K562 (cell line): ENCODE data around the gene SPDYE11. TPM values are rescaled to one million over a fixed set of nuclear protein-coding genes. Genes with fewer than 3 reads are reported as not detected.
A peak's percentile ranks its signal among the peaks of the same experiment; 100 is the strongest.

Experiments used
- ARID4B ChIP-seq: sonication (generic); formaldehyde crosslinking; IDR thresholded peaks from 2 replicates; pipeline ENCODE4 v1.8.0; 2022; ENCODE audit warnings: mild to moderate bottlenecking, missing genetic modification reagents
- BRD9 ChIP-seq: fragments of 450-650 bp; IDR thresholded peaks from 2 replicates; pipeline ENCODE4 v1.6.1; 2018; ENCODE audit warnings: low read depth; ENCODE audit not compliant: partially characterized antibody
- CC2D1A ChIP-seq: fragments of 450-650 bp; IDR thresholded peaks from 2 replicates; pipeline ENCODE4 v1.6.1; 2017; ENCODE audit warnings: mild to moderate bottlenecking
- E2F6 ChIP-seq, 2 experiments: IDR thresholded peaks; 2 replicates each; pipeline ENCODE4 v1.6.1; 2011; ENCODE audit warnings: borderline replicate concordance in 1 of 2, control low read depth in 1 of 2, low read depth in 1 of 2, low read length in 1 of 2, mild to moderate bottlenecking in 1 of 2, mixed read lengths in 1 of 2, moderate library complexity in 1 of 2; ENCODE audit not compliant: insufficient read depth in 1 of 2, insufficient read length in 1 of 2, poor library complexity in 1 of 2, severe bottlenecking in 1 of 2; ENCODE audit errors: extremely low read depth in 1 of 2
- EP400 ChIP-seq: fragments of 450-650 bp; IDR thresholded peaks from 2 replicates; pipeline ENCODE4 v1.6.1; 2017; ENCODE audit warnings: antibody characterized with exemption, mild to moderate bottlenecking, moderate library complexity
- ESRRA ChIP-seq: fragments of 450-650 bp; IDR thresholded peaks from 2 replicates; pipeline ENCODE4 v1.6.1; 2014; ENCODE audit warnings: low read depth, mild to moderate bottlenecking, moderate library complexity, borderline replicate concordance
- FOXP1 ChIP-seq: sonication (generic); formaldehyde crosslinking; IDR thresholded peaks from 2 replicates; pipeline ENCODE4 v1.8.0; 2022; ENCODE audit warnings: mild to moderate bottlenecking, missing genetic modification reagents
- MLLT1 ChIP-seq, 2 experiments: fragments of 450-650 bp; IDR thresholded peaks; 2 replicates each; pipeline ENCODE4 v1.6.1; 2016
- NR2C1 ChIP-seq, 2 experiments: fragments of 450-650 bp; IDR thresholded peaks; 2 replicates each; pipeline ENCODE4 v1.6.1; 2017; ENCODE audit warnings: mild to moderate bottlenecking in 2 of 2, antibody characterized with exemption in 1 of 2, inconsistent platforms in 1 of 2, missing compliant biosample characterization in 1 of 2, missing genetic modification characterization in 1 of 2
- NRF1 ChIP-seq, 2 experiments: fragments of 450-650 bp; IDR thresholded peaks in 1 of 2; conservative IDR thresholded peaks in 1 of 2; 2 replicates each; pipeline ENCODE4 v1.6.1; 2014; ENCODE audit warnings: mild to moderate bottlenecking in 2 of 2
- PRDM10 ChIP-seq: fragments of 450-650 bp; IDR thresholded peaks from 2 replicates; pipeline ENCODE4 v1.6.1; 2018; ENCODE audit not compliant: partially characterized antibody
- TAF7 ChIP-seq: fragments of 450-650 bp; IDR thresholded peaks from 2 replicates; pipeline ENCODE4 v1.6.1; 2016; ENCODE audit warnings: missing genetic modification characterization, missing compliant biosample characterization
- TCF7 ChIP-seq: sonication (generic); IDR thresholded peaks from 2 replicates; pipeline ENCODE4 v1.6.1; 2016; ENCODE audit warnings: antibody characterized with exemption, borderline replicate concordance
- TEAD1 ChIP-seq, 2 experiments: fragments of 450-650 bp in 1 of 2; sonication (generic) in 1 of 2; formaldehyde crosslinking; IDR thresholded peaks; 2 replicates each; pipeline versions ENCODE4 v1.4.0 to v1.8.0; 2020 to 2022; ENCODE audit warnings: mild to moderate bottlenecking in 2 of 2, missing genetic modification reagents in 1 of 2
- polyA plus RNA-seq, 8 experiments: library from polyadenylated mRNA; depleted of rRNA in 4 of 8; stranded (reverse) in 5 of 8; unstranded in 3 of 8; fragments of >200 nt; fragmentation: Nextera tagmentation in 2 of 8; fragmentation: Illumina TruSeq in 1 of 8; extraction: Ambion mirVana in 2 of 8; extraction: Trizol in 1 of 8; gene quantifications; 2 replicates each; pipeline versions ENCODE4 v1.2.1 to v1.2.3, GENCODE V29; 2011 to 2014; ENCODE audit warnings: inconsistent platforms in 1 of 8, missing spikeins in 1 of 8
- total RNA-seq, 7 experiments: library from RNA; depleted of rRNA in 6 of 7; stranded (reverse); fragments of >200 nt in 6 of 7; fragmentation: Illumina TruSeq in 2 of 7; extraction: Trizol in 2 of 7; gene quantifications; 2 replicates each; pipeline versions ENCODE4 v1.2.1 to v1.2.3, GENCODE V29; 2011 to 2021; ENCODE audit warnings: low replicate concordance in 1 of 7

SPDYE11 gene
- total and polyA plus RNA-seq, 9 of the 15 experiments (the other 6 are each of a cell fraction or from before 2014, with no cell fraction given), result 0.06 to 0.27 TPM; not detected in 7

- TF ChIP-seq TCF7 (0 out of 2 replicates have a peak, but pooled peaks have one; percentile 57), BRD9 (peak; percentile 48), TAF7 (tag) (peak; percentile 81), ARID4B (CRISPR knock-in tag) (0 out of 2 replicates have a peak, but pooled peaks have one; percentile 32), ESRRA (peak; percentile 60; the same call in 1 of the 2 replicates), TEAD1 (CRISPR knock-in tag; IDR thresholded peaks at IDR 0.05) (peak in 1 of 2 experiments; percentile 30; a peak in 1 of 4 replicates), E2F6 (IDR thresholded peaks at IDR 0.05; ENCODE audit: borderline replicate concordance in 1 of 2, extremely low read depth in 1 of 2, insufficient read depth in 1 of 2, insufficient read length in 1 of 2, low read depth in 1 of 2, low read length in 1 of 2, poor library complexity in 1 of 2, severe bottlenecking in 1 of 2) (peak in 1 of 2 experiments; percentile 45), EP400 (peak; percentile 92), NR2C1 (IDR thresholded peaks at IDR 0.05) (peak; percentile 91), NR2C1 (tag; IDR thresholded peaks at IDR 0.05) (peak; percentile 92), PRDM10 (peak; percentile 41), CC2D1A (peak; percentile 67), MLLT1 (IDR thresholded peaks at IDR 0.05) (peak in 1 of 2 experiments; percentile 13; a peak in 1 of 4 replicates), NRF1 (conservative IDR thresholded peaks at IDR 0.05 in 1 of 2, IDR thresholded peaks at IDR 0.05 in 1 of 2) (peak; percentile 88 to 91; a peak in 3 of 4 replicates), FOXP1 (CRISPR knock-in tag) (peak; percentile 46; the same call in 1 of the 2 replicates)
Measured at GRCh38 chr7:73005693-73006447, 51.8 kb downstream of the SPDYE11 start (continued).
